A549 (cell line): ENCODE data around the gene ZDHHC16.

ENCODE experiments used
- POLR2AphosphoS2 ChIP-seq: conservative IDR thresholded peaks from 2 replicates; pipeline ENCODE4 v1.6.1; 2012; ENCODE audit warnings: low read length, improper control_type of control experiment, inconsistent platforms
- TF ChIP-seq, protein P1 (sequence below): fragments of 200-600 bp; sonication (generic); IDR thresholded peaks from 2 replicates; pipeline ENCODE4 v1.6.1; 2016; ENCODE audit warnings: antibody characterized with exemption, mild to moderate bottlenecking, moderate library complexity
- TF ChIP-seq, protein P2 (sequence below): fragments of >200 bp; sonication (Bioruptor Twin); formaldehyde crosslinking; IDR thresholded peaks from 3 replicates; pipeline ENCODE4 v1.5.1; 2016
- TF ChIP-seq, protein P3 (sequence below): IDR thresholded peaks from 2 replicates; pipeline ENCODE4 v1.6.1; 2012; ENCODE audit warnings: low read depth, borderline replicate concordance

- TF ChIP-seq, protein P1, sequence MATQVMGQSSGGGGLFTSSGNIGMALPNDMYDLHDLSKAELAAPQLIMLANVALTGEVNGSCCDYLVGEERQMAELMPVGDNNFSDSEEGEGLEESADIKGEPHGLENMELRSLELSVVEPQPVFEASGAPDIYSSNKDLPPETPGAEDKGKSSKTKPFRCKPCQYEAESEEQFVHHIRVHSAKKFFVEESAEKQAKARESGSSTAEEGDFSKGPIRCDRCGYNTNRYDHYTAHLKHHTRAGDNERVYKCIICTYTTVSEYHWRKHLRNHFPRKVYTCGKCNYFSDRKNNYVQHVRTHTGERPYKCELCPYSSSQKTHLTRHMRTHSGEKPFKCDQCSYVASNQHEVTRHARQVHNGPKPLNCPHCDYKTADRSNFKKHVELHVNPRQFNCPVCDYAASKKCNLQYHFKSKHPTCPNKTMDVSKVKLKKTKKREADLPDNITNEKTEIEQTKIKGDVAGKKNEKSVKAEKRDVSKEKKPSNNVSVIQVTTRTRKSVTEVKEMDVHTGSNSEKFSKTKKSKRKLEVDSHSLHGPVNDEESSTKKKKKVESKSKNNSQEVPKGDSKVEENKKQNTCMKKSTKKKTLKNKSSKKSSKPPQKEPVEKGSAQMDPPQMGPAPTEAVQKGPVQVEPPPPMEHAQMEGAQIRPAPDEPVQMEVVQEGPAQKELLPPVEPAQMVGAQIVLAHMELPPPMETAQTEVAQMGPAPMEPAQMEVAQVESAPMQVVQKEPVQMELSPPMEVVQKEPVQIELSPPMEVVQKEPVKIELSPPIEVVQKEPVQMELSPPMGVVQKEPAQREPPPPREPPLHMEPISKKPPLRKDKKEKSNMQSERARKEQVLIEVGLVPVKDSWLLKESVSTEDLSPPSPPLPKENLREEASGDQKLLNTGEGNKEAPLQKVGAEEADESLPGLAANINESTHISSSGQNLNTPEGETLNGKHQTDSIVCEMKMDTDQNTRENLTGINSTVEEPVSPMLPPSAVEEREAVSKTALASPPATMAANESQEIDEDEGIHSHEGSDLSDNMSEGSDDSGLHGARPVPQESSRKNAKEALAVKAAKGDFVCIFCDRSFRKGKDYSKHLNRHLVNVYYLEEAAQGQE, result no peak
- no peak for TF ChIP-seq POLR2AphosphoS2
- TF ChIP-seq, protein P2, sequence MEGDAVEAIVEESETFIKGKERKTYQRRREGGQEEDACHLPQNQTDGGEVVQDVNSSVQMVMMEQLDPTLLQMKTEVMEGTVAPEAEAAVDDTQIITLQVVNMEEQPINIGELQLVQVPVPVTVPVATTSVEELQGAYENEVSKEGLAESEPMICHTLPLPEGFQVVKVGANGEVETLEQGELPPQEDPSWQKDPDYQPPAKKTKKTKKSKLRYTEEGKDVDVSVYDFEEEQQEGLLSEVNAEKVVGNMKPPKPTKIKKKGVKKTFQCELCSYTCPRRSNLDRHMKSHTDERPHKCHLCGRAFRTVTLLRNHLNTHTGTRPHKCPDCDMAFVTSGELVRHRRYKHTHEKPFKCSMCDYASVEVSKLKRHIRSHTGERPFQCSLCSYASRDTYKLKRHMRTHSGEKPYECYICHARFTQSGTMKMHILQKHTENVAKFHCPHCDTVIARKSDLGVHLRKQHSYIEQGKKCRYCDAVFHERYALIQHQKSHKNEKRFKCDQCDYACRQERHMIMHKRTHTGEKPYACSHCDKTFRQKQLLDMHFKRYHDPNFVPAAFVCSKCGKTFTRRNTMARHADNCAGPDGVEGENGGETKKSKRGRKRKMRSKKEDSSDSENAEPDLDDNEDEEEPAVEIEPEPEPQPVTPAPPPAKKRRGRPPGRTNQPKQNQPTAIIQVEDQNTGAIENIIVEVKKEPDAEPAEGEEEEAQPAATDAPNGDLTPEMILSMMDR, result no peak
- TF ChIP-seq, protein P3, sequence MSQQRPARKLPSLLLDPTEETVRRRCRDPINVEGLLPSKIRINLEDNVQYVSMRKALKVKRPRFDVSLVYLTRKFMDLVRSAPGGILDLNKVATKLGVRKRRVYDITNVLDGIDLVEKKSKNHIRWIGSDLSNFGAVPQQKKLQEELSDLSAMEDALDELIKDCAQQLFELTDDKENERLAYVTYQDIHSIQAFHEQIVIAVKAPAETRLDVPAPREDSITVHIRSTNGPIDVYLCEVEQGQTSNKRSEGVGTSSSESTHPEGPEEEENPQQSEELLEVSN, result no peak
These were observed 1.8 kb upstream of the ZDHHC16 start for GRCh38 chr10:97444212-97444611.
